ENCODE results near the gene CFAP91. TPM values are rescaled to one million over a fixed set of nuclear protein-coding genes. Genes with fewer than 3 reads are reported as not detected.

CFAP91 gene
- total RNA-seq, 2 donors from 2014 or later, result 5.1 to 9.8 TPM

DNA sequence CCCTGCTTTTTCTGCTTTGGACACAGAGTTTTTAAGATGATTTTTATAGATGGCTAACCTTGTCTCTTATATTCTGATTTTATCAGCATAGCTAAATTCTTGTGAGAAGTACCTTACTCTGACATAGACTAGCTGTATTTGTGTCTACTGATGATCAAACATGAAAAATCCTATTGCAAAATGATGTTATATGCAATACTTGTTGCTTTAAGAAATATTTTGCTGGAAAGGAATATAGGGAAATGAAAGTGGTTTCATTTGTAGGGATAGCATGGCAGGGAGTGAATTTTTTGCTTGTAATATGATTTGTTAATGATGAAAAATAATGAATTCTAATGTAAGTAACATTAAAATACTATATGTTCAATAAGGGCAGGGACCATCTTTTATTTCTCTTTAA lies 35.9 kb downstream of the CFAP91 start:
- Mint-ChIP-seq H3K9me3 (no peaks in the 10 kb centered on the region), H3K4me1 (no peaks in the 10 kb centered on the region)

DNA sequence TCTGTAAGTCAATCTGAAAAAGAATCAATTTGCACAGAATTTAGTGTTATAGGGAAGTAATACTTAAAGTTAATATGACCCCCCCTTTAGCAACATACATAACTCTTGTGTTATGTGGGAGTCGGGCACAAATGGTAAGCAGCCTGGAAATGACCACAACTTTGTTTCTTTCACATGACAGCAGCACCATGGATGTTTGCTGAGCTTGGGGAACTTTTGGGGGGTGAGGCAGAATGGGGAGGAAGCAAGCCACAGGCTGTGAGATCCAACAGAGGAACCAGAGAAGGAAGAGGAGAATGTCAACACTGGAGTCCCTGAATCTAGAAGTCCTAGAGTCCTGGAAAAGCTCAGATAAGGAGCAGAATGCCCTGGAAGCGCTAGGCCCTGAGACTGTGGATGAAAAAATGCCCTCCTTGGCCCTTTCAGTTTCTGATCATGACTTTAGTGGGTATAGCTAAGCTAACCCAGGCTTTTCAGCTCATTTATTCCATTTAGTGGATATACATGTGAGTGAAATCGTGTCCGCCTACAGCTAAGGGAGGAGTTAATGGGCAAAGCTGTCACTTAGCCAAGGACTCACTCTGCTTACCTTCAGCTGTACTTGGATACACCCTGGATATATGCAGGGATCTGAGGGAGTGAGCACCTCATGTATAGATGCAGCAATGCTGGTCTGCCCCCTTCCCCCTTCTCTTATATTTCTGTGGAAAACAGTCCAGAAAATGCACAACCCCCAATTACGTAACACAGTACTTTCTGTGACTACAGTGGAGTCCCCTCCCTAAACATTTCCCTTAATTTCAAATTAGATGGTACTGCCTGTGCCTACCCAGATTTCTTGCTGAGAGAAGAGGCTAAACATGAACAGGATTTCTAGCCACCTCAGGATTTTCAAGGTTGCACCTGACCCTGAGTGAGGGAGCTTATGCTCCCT lies 39.1 kb downstream of the CFAP91 start:
- Histone ChIP-seq H3K36me3 (ENCODE audit: control insufficient read depth, insufficient read depth, low read length) (no peaks in the 10 kb centered on the region), H3K9ac (ENCODE audit: extremely low read depth, low read length, poor library complexity, severe bottlenecking) (no peak overlapping the region), H3K27ac (ENCODE audit: low read depth, low read length) (no peak overlapping the region), H3K27me3 (ENCODE audit: control insufficient read depth, insufficient read depth, low read length, poor library complexity, severe bottlenecking) (no peaks in the 10 kb centered on the region), H3K4me3 (ENCODE audit: low read length) (no peak overlapping the region), H3K9me3 (ENCODE audit: control insufficient read depth, low read length) (no peaks in the 10 kb centered on the region), H3K4me1 (ENCODE audit: control insufficient read depth, insufficient read depth, low read length) (no peaks in the 10 kb centered on the region)
- TF ChIP-seq, protein P1, sequence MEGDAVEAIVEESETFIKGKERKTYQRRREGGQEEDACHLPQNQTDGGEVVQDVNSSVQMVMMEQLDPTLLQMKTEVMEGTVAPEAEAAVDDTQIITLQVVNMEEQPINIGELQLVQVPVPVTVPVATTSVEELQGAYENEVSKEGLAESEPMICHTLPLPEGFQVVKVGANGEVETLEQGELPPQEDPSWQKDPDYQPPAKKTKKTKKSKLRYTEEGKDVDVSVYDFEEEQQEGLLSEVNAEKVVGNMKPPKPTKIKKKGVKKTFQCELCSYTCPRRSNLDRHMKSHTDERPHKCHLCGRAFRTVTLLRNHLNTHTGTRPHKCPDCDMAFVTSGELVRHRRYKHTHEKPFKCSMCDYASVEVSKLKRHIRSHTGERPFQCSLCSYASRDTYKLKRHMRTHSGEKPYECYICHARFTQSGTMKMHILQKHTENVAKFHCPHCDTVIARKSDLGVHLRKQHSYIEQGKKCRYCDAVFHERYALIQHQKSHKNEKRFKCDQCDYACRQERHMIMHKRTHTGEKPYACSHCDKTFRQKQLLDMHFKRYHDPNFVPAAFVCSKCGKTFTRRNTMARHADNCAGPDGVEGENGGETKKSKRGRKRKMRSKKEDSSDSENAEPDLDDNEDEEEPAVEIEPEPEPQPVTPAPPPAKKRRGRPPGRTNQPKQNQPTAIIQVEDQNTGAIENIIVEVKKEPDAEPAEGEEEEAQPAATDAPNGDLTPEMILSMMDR (conservative IDR thresholded peaks at IDR 0.05), result no peak
- Mint-ChIP-seq H3K36me3 (ENCODE audit: low read depth) (no peaks in the 10 kb centered on the region), H3K27me3 (ENCODE audit: insufficient read depth) (no peaks in the 10 kb centered on the region), H3K9me3 (no peaks in the 10 kb centered on the region), H3K27ac (no peak overlapping the region), H3K4me1 (no peaks in the 10 kb centered on the region), H3K4me3 (no peak overlapping the region)
- WGBS, 2 experiments (ENCODE audit: insufficient coverage in 1 of 2, insufficient read length in 1 of 2), result 90 to 92% methylated on average over 5 of the region's 5 CpGs
- DNase-seq, result no peak

More for the DNA sequence above, 35.9 kb downstream of the CFAP91 start:
- Histone ChIP-seq H3K27ac (ENCODE audit: low read depth, low read length) (no peak overlapping the region), H3K9me3 (ENCODE audit: control insufficient read depth, low read length) (no peaks in the 10 kb centered on the region), H3K4me3 (ENCODE audit: low read length) (no peak overlapping the region), H3K9ac (ENCODE audit: extremely low read depth, low read length, poor library complexity, severe bottlenecking) (no peak overlapping the region), H3K27me3 (ENCODE audit: control insufficient read depth, insufficient read depth, low read length, poor library complexity, severe bottlenecking) (no peaks in the 10 kb centered on the region), H3K36me3 (ENCODE audit: control insufficient read depth, insufficient read depth, low read length) (no peaks in the 10 kb centered on the region), H3K4me1 (ENCODE audit: control insufficient read depth, insufficient read depth, low read length) (no peaks in the 10 kb centered on the region)
- no peaks in the 10 kb centered on the region for H3K36me3 Mint-ChIP-seq (ENCODE audit: low read depth)
- H3K4me3 Mint-ChIP-seq, result no peak overlapping the region
- no peak overlapping the region for H3K27ac Mint-ChIP-seq
- DNase-seq, result no peak
- TF ChIP-seq, protein P1 (conservative IDR thresholded peaks at IDR 0.05), result no peak
- H3K27me3 Mint-ChIP-seq (ENCODE audit: insufficient read depth), result no peaks in the 10 kb centered on the region

DNA sequence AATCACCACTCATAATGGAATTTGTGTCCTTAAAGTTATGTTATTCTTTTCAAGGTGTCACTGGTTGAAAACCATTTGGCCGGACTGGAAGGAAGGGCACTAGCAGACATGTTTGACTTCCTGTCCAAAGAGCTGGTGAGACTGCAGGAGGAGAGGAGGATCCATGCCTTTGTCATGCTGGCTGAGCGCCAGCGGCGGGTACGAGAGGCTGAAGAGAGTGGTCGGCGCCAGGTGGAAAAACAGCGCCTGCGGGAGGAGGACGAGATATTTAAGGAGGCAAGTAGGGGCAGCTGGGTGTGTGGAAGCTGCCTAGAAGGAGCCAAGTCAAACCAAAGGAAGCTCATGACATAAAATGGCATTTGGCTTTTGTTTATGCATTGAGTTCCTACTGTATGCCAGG lies 41.1 kb downstream of the CFAP91 start:
- Histone ChIP-seq H3K4me1 (ENCODE audit: control insufficient read depth, insufficient read depth, low read length) (no peaks in the 10 kb centered on the region), H3K9ac (ENCODE audit: extremely low read depth, low read length, poor library complexity, severe bottlenecking) (no peak overlapping the region), H3K9me3 (ENCODE audit: control insufficient read depth, low read length) (no peaks in the 10 kb centered on the region), H3K27ac (ENCODE audit: low read depth, low read length) (no peak overlapping the region), H3K36me3 (ENCODE audit: control insufficient read depth, insufficient read depth, low read length) (no peaks in the 10 kb centered on the region), H3K27me3 (ENCODE audit: control insufficient read depth, insufficient read depth, low read length, poor library complexity, severe bottlenecking) (no peaks in the 10 kb centered on the region), H3K4me3 (ENCODE audit: low read length) (no peak overlapping the region)
- H3K4me3 Mint-ChIP-seq, result no peak overlapping the region
- WGBS, 2 experiments (ENCODE audit: insufficient coverage in 1 of 2, insufficient read length in 1 of 2), result 96 to 98% methylated on average over 6 to 10 of the region's 10 CpGs
- DNase-seq, result no peak
- no peaks in the 10 kb centered on the region for H3K36me3 Mint-ChIP-seq (ENCODE audit: low read depth)
- no peaks in the 10 kb centered on the region for H3K4me1 Mint-ChIP-seq
- no peaks in the 10 kb centered on the region for H3K27me3 Mint-ChIP-seq (ENCODE audit: insufficient read depth)
- TF ChIP-seq, protein P1 (conservative IDR thresholded peaks at IDR 0.05), result no peak
- no peaks in the 10 kb centered on the region for H3K9me3 Mint-ChIP-seq
- H3K27ac Mint-ChIP-seq, result no peak overlapping the region

Measured in endodermal cell (in vitro differentiated cells).